Tibial nerve (tissue), 4 donors: Measurements from ENCODE around the gene CSAD. TPM values are rescaled to one million over a fixed set of nuclear protein-coding genes. Genes with fewer than 3 reads are reported as not detected.

ENCODE experiments used
- DNase-seq, 2 donors: peaks; one replicate each; pipeline ENCODE4 v3.0.0-alpha.2; 2019; ENCODE audit warnings: low spot score in 2 of 2
- H3K27ac ChIP-seq, 4 donors: fragments of 200-600 bp; sonication (generic) in 3 of 4; one replicate each; pipeline ENCODE4 v1.5.1; 2017 to 2019; ENCODE audit warnings: mild to moderate bottlenecking in 1 of 4
- H3K27me3 ChIP-seq, 2 donors: fragments of 200-600 bp; sonication (generic) in 1 of 2; one replicate each; pipeline versions ENCODE4 v1.5.1 to v1.6.0; 2017 to 2019
- H3K36me3 ChIP-seq, 3 donors: fragments of 200-600 bp; sonication (generic); one replicate each; pipeline ENCODE4 v1.5.1; 2018 to 2019
- H3K4me1 ChIP-seq, 4 donors: fragments of 200-600 bp; sonication (generic) in 3 of 4; one replicate each; pipeline ENCODE4 v1.5.1; 2017 to 2019
- H3K4me3 ChIP-seq, 4 donors: fragments of 200-600 bp; sonication (generic) in 3 of 4; one replicate each; pipeline ENCODE4 v1.5.1; 2017 to 2019; ENCODE audit warnings: mild to moderate bottlenecking in 1 of 4, moderate library complexity in 1 of 4
- H3K9me3 ChIP-seq, 4 donors: fragments of 200-600 bp; sonication (generic) in 3 of 4; one replicate each; pipeline ENCODE4 v1.5.1; 2017 to 2019
- EP300 ChIP-seq, 2 donors: sonication (generic); formaldehyde crosslinking; IDR thresholded peaks; one replicate each; pipeline ENCODE4 v1.6.1; 2017; ENCODE audit warnings: antibody characterized with exemption in 2 of 2, mild to moderate bottlenecking in 1 of 2
- POLR2A ChIP-seq, 2 donors: fragments of 450-650 bp; IDR thresholded peaks; one replicate each; pipeline ENCODE4 v1.6.1; 2017; ENCODE audit warnings: antibody characterized with exemption in 2 of 2, mild to moderate bottlenecking in 2 of 2, moderate library complexity in 2 of 2
- WGBS, 2 donors: methylation state at CpG; one replicate each; pipeline ENCODE4 v1.1.5; 2018; 5-methylcytosine and 5-hydroxymethylcytosine counted together
- total RNA-seq, 4 donors: library from RNA; depleted of rRNA; stranded (reverse); fragments of >200 nt; gene quantifications; one replicate each; pipeline ENCODE4 v1.1.0, GENCODE V29; 2016
- TF ChIP-seq, protein P1 (sequence below), 5 experiments: fragments of 200-600 bp in 3 of 5; fragments of 450-650 bp in 2 of 5; sonication (generic) in 3 of 5; IDR thresholded peaks; one replicate each; pipeline ENCODE4 v1.5.1; 2016 to 2019; ENCODE audit warnings: antibody characterized with exemption in 5 of 5, mild to moderate bottlenecking in 3 of 5, moderate library complexity in 2 of 5

Gene CSAD
- total RNA-seq, 4 donors from 2014 or later: 52.4 to 90.6 (median 78.7) TPM

- no peaks in the 10 kb centered on the region for H3K9me3 ChIP-seq
- H3K36me3 ChIP-seq: no peaks in the 10 kb centered on the region
- 93 to 95% methylated on average over 5 of the region's 5 CpGs for WGBS, 2 donors
- no peak for DNase-seq
- peaks cover 0 to 20% (median 13%) of the 10 kb centered on the region in 4 donors for H3K4me1 ChIP-seq
- H3K27me3 ChIP-seq: no peaks in the 10 kb centered on the region
- H3K4me3 ChIP-seq: no peak overlapping the region
- H3K27ac ChIP-seq: no peak overlapping the region
- no peak for TF ChIP-seq EP300 (IDR thresholded peaks at IDR 0.05)
- no peak for TF ChIP-seq POLR2A (IDR thresholded peaks at IDR 0.05)
- TF ChIP-seq, protein P1, sequence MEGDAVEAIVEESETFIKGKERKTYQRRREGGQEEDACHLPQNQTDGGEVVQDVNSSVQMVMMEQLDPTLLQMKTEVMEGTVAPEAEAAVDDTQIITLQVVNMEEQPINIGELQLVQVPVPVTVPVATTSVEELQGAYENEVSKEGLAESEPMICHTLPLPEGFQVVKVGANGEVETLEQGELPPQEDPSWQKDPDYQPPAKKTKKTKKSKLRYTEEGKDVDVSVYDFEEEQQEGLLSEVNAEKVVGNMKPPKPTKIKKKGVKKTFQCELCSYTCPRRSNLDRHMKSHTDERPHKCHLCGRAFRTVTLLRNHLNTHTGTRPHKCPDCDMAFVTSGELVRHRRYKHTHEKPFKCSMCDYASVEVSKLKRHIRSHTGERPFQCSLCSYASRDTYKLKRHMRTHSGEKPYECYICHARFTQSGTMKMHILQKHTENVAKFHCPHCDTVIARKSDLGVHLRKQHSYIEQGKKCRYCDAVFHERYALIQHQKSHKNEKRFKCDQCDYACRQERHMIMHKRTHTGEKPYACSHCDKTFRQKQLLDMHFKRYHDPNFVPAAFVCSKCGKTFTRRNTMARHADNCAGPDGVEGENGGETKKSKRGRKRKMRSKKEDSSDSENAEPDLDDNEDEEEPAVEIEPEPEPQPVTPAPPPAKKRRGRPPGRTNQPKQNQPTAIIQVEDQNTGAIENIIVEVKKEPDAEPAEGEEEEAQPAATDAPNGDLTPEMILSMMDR (IDR thresholded peaks at IDR 0.05): no peak
These were observed 17.9 kb upstream of the CSAD start for GRCh38 chr12:53198486-53199110.

GRCh38 chr12:53197011-53197640 lies 16.4 kb upstream of the CSAD start:
- DNase-seq: no peak

DNA sequence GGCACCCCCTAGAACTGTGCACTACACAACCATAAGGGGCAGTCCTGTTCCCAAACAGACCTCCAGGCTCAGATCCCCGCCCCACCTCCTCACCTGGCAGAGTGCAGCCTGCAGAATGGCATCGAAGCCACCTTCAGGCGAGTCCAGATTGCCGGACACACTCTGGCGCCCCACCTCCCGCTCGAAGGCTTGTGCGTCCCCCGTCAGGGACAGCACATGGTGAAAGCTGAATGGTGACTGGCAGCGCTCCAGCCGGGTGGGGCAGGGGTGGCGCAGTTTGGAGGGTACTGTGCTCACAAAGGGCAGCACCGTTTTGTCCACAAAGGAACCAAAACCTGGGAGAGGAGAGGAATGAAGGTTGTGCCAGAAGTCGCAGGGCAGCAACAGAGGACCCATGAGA lies 15.8 kb upstream of the CSAD start:
- Histone ChIP-seq H3K4me3 (no peak overlapping the region), H3K9me3 (no peaks in the 10 kb centered on the region), H3K36me3 (peaks cover 0 to 17% (median 0%) of the 10 kb centered on the region in 3 donors), H3K27ac (no peak overlapping the region), H3K27me3 (no peaks in the 10 kb centered on the region), H3K4me1 (peaks cover 0 to 20% (median 13%) of the 10 kb centered on the region in 4 donors)
- TF ChIP-seq, protein P1 (IDR thresholded peaks at IDR 0.05): no peak
- TF ChIP-seq POLR2A (IDR thresholded peaks at IDR 0.05): no peak
- TF ChIP-seq EP300 (IDR thresholded peaks at IDR 0.05): no peak
- WGBS, 2 donors: 81 to 86% methylated on average over 14 of the region's 14 CpGs
- DNase-seq: no peak

More at GRCh38 chr12:53197011-53197640, 16.4 kb upstream of the CSAD start:
- H3K4me3 ChIP-seq: peak overlapping the region; percentile 14 to 38 (median 22)
- H3K27me3 ChIP-seq: no peaks in the 10 kb centered on the region
- WGBS, 2 donors: 68 to 78% methylated on average over 8 to 19 of the region's 19 CpGs
- peaks cover 0 to 11% (median 0%) of the 10 kb centered on the region in 3 donors for H3K36me3 ChIP-seq
- no peaks in the 10 kb centered on the region for H3K9me3 ChIP-seq
- peak overlapping the region in 2 of 4 donors; percentile 28 to 49 for H3K27ac ChIP-seq
- peaks cover 0 to 20% (median 13%) of the 10 kb centered on the region in 4 donors for H3K4me1 ChIP-seq
- TF ChIP-seq EP300 (IDR thresholded peaks at IDR 0.05) (no peak), POLR2A (IDR thresholded peaks at IDR 0.05) (no peak)
- TF ChIP-seq, protein P1 (IDR thresholded peaks at IDR 0.05): no peak

- TF ChIP-seq POLR2A (IDR thresholded peaks at IDR 0.05) (no peak), EP300 (IDR thresholded peaks at IDR 0.05) (no peak)
- TF ChIP-seq, protein P1 (IDR thresholded peaks at IDR 0.05): no peak
- no peak for DNase-seq
- Histone ChIP-seq H3K9me3 (no peaks in the 10 kb centered on the region), H3K4me3 (no peak overlapping the region), H3K27me3 (no peaks in the 10 kb centered on the region), H3K27ac (no peak overlapping the region), H3K36me3 (peaks cover 0 to 24% (median 0%) of the 10 kb centered on the region in 3 donors), H3K4me1 (peaks cover 0 to 20% (median 13%) of the 10 kb centered on the region in 4 donors)
- 86 to 88% methylated on average over 10 of the region's 10 CpGs for WGBS, 2 donors
These were observed 15.0 kb upstream of the CSAD start for GRCh38 chr12:53195516-53196420.
